ENCODE results near the gene WWOX. TPM values are rescaled to one million over a fixed set of nuclear protein-coding genes. Genes with fewer than 3 reads are reported as not detected.

Gene WWOX
- total RNA-seq, 1 donor from 2014 or later, result 43.2 TPM

DNA sequence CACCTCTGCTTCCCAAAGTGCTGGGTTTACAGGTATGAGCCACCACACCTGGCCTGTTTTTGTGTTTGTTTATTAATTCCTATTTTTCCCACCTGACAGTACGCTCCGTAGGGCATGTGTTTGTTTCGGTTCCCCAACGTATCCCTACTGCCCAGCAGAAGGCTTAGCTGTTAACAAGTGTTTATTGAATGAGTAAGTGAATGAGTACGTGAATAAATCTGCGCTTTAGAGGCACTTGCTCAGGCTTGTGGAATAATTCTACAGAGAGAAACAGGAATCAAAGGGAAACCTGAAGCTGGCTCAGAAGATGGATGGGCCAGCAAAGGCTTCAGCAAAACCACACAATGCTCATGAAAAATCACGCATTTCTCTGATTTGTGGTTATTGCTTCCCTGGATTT, 853.2 kb downstream of the WWOX start:
- Mint-ChIP-seq H3K27ac (no peak overlapping the region), H3K4me3 (ENCODE audit: low read depth) (no peak overlapping the region)

DNA sequence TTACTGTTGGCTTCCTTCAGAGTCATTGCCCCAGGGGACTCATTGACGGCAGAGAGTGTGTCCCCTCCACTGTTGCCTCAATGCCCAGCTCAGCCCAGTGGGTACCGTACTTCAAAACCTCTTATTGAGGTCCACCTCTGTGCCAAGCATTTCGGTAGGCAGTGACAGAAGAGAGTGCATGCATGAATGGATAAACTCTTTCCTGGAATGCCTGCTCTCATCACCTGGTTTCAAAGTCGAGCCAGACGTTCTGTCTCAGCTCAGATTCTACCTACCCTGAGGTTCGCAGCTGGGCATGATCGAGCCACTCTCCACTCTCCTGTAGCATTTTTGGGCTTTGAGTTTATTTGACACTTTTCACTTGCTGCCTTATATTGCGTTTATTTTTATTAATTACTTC, 854.1 kb downstream of the WWOX start:
- no peak overlapping the region for H3K4me3 Mint-ChIP-seq (ENCODE audit: low read depth)
- no peak overlapping the region for H3K27ac Mint-ChIP-seq
- no peaks in the 10 kb centered on the region for H3K36me3 Mint-ChIP-seq (ENCODE audit: insufficient read depth)
- no peaks in the 10 kb centered on the region for H3K27me3 Mint-ChIP-seq
- TF ChIP-seq, protein P1, sequence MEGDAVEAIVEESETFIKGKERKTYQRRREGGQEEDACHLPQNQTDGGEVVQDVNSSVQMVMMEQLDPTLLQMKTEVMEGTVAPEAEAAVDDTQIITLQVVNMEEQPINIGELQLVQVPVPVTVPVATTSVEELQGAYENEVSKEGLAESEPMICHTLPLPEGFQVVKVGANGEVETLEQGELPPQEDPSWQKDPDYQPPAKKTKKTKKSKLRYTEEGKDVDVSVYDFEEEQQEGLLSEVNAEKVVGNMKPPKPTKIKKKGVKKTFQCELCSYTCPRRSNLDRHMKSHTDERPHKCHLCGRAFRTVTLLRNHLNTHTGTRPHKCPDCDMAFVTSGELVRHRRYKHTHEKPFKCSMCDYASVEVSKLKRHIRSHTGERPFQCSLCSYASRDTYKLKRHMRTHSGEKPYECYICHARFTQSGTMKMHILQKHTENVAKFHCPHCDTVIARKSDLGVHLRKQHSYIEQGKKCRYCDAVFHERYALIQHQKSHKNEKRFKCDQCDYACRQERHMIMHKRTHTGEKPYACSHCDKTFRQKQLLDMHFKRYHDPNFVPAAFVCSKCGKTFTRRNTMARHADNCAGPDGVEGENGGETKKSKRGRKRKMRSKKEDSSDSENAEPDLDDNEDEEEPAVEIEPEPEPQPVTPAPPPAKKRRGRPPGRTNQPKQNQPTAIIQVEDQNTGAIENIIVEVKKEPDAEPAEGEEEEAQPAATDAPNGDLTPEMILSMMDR (IDR thresholded peaks at IDR 0.05; ENCODE audit: unreplicated experiment), result no peak
- no peaks in the 10 kb centered on the region for H3K4me1 Mint-ChIP-seq (ENCODE audit: low read depth)
- DNase-seq (ENCODE audit: low spot score, unreplicated experiment), result no peak
- H3K9me3 Mint-ChIP-seq (ENCODE audit: low read depth), result no peaks in the 10 kb centered on the region

More for the DNA sequence above, 853.2 kb downstream of the WWOX start:
- DNase-seq (ENCODE audit: low spot score, unreplicated experiment), result no peak
- no peaks in the 10 kb centered on the region for H3K27me3 Mint-ChIP-seq
- H3K36me3 Mint-ChIP-seq (ENCODE audit: insufficient read depth), result no peaks in the 10 kb centered on the region
- no peaks in the 10 kb centered on the region for H3K4me1 Mint-ChIP-seq (ENCODE audit: low read depth)
- H3K9me3 Mint-ChIP-seq (ENCODE audit: low read depth), result no peaks in the 10 kb centered on the region
- TF ChIP-seq, protein P1 (IDR thresholded peaks at IDR 0.05; ENCODE audit: unreplicated experiment), result no peak

DNA sequence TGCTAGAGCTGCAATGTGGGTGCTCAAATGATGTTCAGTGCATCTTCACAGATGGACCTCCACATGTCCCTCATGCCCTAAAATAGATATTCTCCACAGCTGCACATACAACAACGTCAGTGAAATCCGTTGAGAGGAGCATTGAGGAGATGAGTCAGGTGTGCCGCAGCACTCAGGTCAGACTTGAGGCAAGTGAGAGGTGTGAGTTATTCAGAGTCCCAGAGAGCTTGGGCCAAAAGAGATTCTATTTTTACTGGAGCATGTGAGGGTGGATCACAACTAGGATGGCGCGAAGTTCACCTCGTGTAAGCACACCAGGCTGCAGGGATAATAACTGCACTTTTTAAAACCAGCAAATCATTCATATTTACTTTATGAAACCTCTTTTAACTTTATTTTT, 855.8 kb downstream of the WWOX start:
- H3K27ac Mint-ChIP-seq, result no peak overlapping the region
- no peak overlapping the region for H3K4me3 Mint-ChIP-seq (ENCODE audit: low read depth)
- DNase-seq (ENCODE audit: low spot score, unreplicated experiment), result no peak
- H3K36me3 Mint-ChIP-seq (ENCODE audit: insufficient read depth), result no peaks in the 10 kb centered on the region
- no peaks in the 10 kb centered on the region for H3K4me1 Mint-ChIP-seq (ENCODE audit: low read depth)
- H3K9me3 Mint-ChIP-seq (ENCODE audit: low read depth), result no peaks in the 10 kb centered on the region
- H3K27me3 Mint-ChIP-seq, result no peaks in the 10 kb centered on the region
- TF ChIP-seq, protein P1 (IDR thresholded peaks at IDR 0.05; ENCODE audit: unreplicated experiment), result no peak

DNA sequence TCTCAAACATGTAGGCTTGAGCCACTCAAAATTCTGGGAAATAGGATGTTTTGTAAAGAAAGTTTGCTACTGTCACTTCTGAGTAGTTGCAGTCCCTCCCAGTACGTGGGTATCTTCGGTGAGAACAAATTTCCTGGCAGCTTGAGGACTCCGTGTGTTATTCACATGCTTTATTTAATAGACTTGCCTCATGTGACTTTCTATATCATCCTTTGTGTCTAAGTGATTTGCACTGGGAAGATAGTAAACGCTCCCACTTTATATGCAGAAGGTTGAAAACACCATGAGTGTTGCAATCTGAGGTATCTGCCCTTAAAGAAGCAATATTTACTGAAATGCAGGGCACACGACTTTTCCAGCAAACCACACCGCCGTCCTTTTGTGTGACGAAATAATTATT, 857.4 kb downstream of the WWOX start:
- H3K27ac Mint-ChIP-seq, result no peak overlapping the region
- H3K4me3 Mint-ChIP-seq (ENCODE audit: low read depth), result no peak overlapping the region
- no peaks in the 10 kb centered on the region for H3K9me3 Mint-ChIP-seq (ENCODE audit: low read depth)
- no peaks in the 10 kb centered on the region for H3K4me1 Mint-ChIP-seq (ENCODE audit: low read depth)
- no peaks in the 10 kb centered on the region for H3K27me3 Mint-ChIP-seq
- no peaks in the 10 kb centered on the region for H3K36me3 Mint-ChIP-seq (ENCODE audit: insufficient read depth)
- TF ChIP-seq, protein P1 (IDR thresholded peaks at IDR 0.05; ENCODE audit: unreplicated experiment), result no peak
- DNase-seq (ENCODE audit: low spot score, unreplicated experiment), result no peak

DNA sequence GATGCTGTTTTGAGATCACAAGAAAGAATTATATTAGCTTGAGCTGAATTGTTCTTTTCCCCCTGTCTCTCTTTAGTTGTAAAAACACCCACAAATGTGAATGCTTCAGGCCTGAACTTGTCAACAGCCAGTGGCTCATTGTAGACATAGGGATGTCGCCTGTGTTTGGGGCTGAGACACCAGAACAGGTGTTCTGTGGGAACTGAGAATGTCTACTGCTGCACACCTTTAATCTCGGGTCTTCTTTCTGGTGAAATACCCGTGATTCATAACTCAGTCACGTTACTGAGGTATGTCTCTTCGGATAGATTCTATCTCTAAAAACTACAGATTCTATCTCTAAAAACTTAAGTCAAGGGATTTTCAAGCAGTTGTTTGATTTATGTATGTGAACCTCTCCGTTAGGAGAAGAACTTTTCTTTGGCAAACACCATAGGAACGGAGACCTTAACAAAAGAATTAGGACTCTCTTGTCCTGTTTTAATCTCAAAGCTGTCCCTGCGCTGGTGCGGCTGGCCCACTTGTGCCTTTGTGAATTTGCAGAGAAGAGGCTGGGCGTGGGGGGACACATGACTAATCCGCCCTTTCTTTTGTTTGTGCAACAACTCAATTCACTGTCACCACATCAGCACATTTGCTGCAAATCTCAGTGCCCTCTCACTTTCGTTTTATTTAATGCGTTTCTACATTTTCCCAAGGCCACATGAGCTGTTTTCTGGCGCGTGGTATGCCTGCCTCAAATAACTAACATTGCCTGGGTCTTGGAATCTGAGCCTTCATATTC, 858.1 kb downstream of the WWOX start:
- Mint-ChIP-seq H3K4me1 (ENCODE audit: low read depth) (peaks cover under 1% of the 10 kb centered on the region), H3K27me3 (no peaks in the 10 kb centered on the region), H3K9me3 (ENCODE audit: low read depth) (no peaks in the 10 kb centered on the region), H3K4me3 (ENCODE audit: low read depth) (no peak overlapping the region), H3K27ac (no peak overlapping the region), H3K36me3 (ENCODE audit: insufficient read depth) (no peaks in the 10 kb centered on the region)
- TF ChIP-seq, protein P1 (IDR thresholded peaks at IDR 0.05; ENCODE audit: unreplicated experiment), result no peak
- DNase-seq (ENCODE audit: low spot score, unreplicated experiment), result no peak
